CD4-positive, alpha-beta T cell treated with Interferon alpha-2 for 1 hour (primary cell): ENCODE results near the gene ITPR1.
"Not testable (repeated sequence)": the region's sequence is repeated elsewhere in the genome, so short reads cannot be mapped to it uniquely, and the experiment has no call there.

ENCODE experiments used
- DNase-seq, 2 donors: peaks; one replicate each; pipeline ENCODE4 v3.0.0-alpha.2; 2020 to 2022

ITPR1 gene

GRCh38 chr3:4574426-4574965 is 81.3 kb downstream of the ITPR1 start:
- DNase-seq: no peak

GRCh38 chr3:4575381-4575780 is 82.2 kb downstream of the ITPR1 start:
- DNase-seq: no peak

- DNase-seq: no peak
Measured at GRCh38 chr3:4577721-4578120, 84.6 kb downstream of the ITPR1 start.

GRCh38 chr3:4580346-4581123 is 87.4 kb downstream of the ITPR1 start:
- DNase-seq: no peak

- no peak for DNase-seq
Measured at GRCh38 chr3:4581124-4581424, 87.9 kb downstream of the ITPR1 start.

- DNase-seq: no peak
Measured at GRCh38 chr3:4581498-4581897, 88.3 kb downstream of the ITPR1 start.

GRCh38 chr3:4581920-4582611 is 88.9 kb downstream of the ITPR1 start:
- DNase-seq: no peak

- DNase-seq: no peak
Measured at GRCh38 chr3:4582624-4583023, 89.5 kb downstream of the ITPR1 start.

GRCh38 chr3:4583416-4583815 is 90.3 kb downstream of the ITPR1 start:
- DNase-seq: no peak

- peak; percentile 2 to 44 for DNase-seq
Measured at GRCh38 chr3:4584456-4585249, 91.5 kb downstream of the ITPR1 start.

- no peak for DNase-seq
Measured at GRCh38 chr3:4586381-4586780, 93.2 kb downstream of the ITPR1 start.

- no peak for DNase-seq
Measured at GRCh38 chr3:4587061-4587837, 94.1 kb downstream of the ITPR1 start.

- DNase-seq: no peak
Measured at GRCh38 chr3:4587838-4588105, 94.6 kb downstream of the ITPR1 start.

- no peak for DNase-seq
Measured at GRCh38 chr3:4588466-4588865, 95.3 kb downstream of the ITPR1 start.

- no peak for DNase-seq
Measured at GRCh38 chr3:4589475-4590097, 96.4 kb downstream of the ITPR1 start.

- not testable (repeated sequence) for DNase-seq
Measured at GRCh38 chr3:4590849-4591248, 97.7 kb downstream of the ITPR1 start.

- DNase-seq: no peak
Measured at GRCh38 chr3:4591669-4592068, 98.5 kb downstream of the ITPR1 start.

- DNase-seq: no peak
Measured at GRCh38 chr3:4593014-4593413, 99.9 kb downstream of the ITPR1 start.

- DNase-seq: no peak
Measured at GRCh38 chr3:4595710-4596113, 102.6 kb downstream of the ITPR1 start.

GRCh38 chr3:4596612-4597011 is 103.5 kb downstream of the ITPR1 start:
- DNase-seq: no peak

GRCh38 chr3:4597208-4597985 is 104.2 kb downstream of the ITPR1 start:
- no peak for DNase-seq

- not testable (repeated sequence) for DNase-seq
Measured at GRCh38 chr3:4598232-4598631, 105.1 kb downstream of the ITPR1 start.
